DND-41 (cell line): ENCODE results near the gene EVL.

ENCODE experiments used
- ATAC-seq: fragments of 200-7000 bp; cut with Tn5 transposase; 3 replicates; pipeline ENCODE4 v1.9.1; 2021; ENCODE audit warnings: low read depth; ENCODE audit not compliant: insufficient read depth
- DNase-seq: peaks from one replicate; pipeline ENCODE4 v3.0.0-alpha.2; 2020
- H2AFZ ChIP-seq: 2 replicates; pipeline ENCODE4 v1.6.0; 2012; ENCODE audit warnings: low read depth, low read length
- H3K27ac ChIP-seq: 2 replicates; pipeline ENCODE4 v1.5.1; 2012; ENCODE audit warnings: low read length, inconsistent platforms
- H3K27me3 ChIP-seq: fragments of 200-600 bp; sonication (generic); 2 replicates; pipeline ENCODE4 v1.6.0; 2012; ENCODE audit warnings: low read length, mild to moderate bottlenecking, inconsistent platforms; ENCODE audit not compliant: insufficient read depth, poor library complexity
- H3K36me3 ChIP-seq: 2 replicates; pipeline ENCODE4 v1.5.1; 2012; ENCODE audit warnings: low read length, inconsistent platforms; ENCODE audit not compliant: insufficient read depth
- H3K4me1 ChIP-seq: 2 replicates; pipeline ENCODE4 v1.5.1; 2012; ENCODE audit warnings: mild to moderate bottlenecking, low read length; ENCODE audit not compliant: insufficient read depth
- H3K4me2 ChIP-seq: 2 replicates; pipeline ENCODE4 v1.6.0; 2012; ENCODE audit warnings: mild to moderate bottlenecking, moderate library complexity, low read length, inconsistent platforms; ENCODE audit not compliant: insufficient read depth
- H3K4me3 ChIP-seq, 2 experiments: fragments of 200-600 bp in 1 of 2; shearing (Covaris generic) in 1 of 2; 2 replicates each; pipeline ENCODE4 v1.5.1; 2012 to 2016; ENCODE audit warnings: inconsistent platforms in 2 of 2, low read length in 2 of 2, mild to moderate bottlenecking in 2 of 2, low read depth in 1 of 2, moderate library complexity in 1 of 2
- H3K79me2 ChIP-seq: 2 replicates; pipeline ENCODE4 v1.6.0; 2012; ENCODE audit warnings: low read length, inconsistent platforms; ENCODE audit not compliant: insufficient read depth
- H3K9ac ChIP-seq: 2 replicates; pipeline ENCODE4 v1.6.0; 2012; ENCODE audit warnings: low read depth, mild to moderate bottlenecking, inconsistent platforms, low read length, moderate library complexity
- H3K9me3 ChIP-seq: 2 replicates; pipeline ENCODE4 v1.5.1; 2012; ENCODE audit warnings: low read length, moderate library complexity, mild to moderate bottlenecking, inconsistent platforms; ENCODE audit not compliant: insufficient read depth, severe bottlenecking
- H4K20me1 ChIP-seq: 2 replicates; pipeline ENCODE4 v1.6.0; 2012; ENCODE audit warnings: low read length; ENCODE audit not compliant: insufficient read depth
- CTCF ChIP-seq: IDR thresholded peaks from 2 replicates; pipeline ENCODE4 v1.5.1; 2012; ENCODE audit warnings: borderline replicate concordance, low read length, moderate library complexity, mild to moderate bottlenecking; ENCODE audit not compliant: poor library complexity, severe bottlenecking; ENCODE audit errors: extremely low read depth
- EZH2 ChIP-seq: IDR thresholded peaks from 3 replicates; pipeline ENCODE4 v1.6.1; 2012; ENCODE audit warnings: borderline replicate concordance, low read depth, mild to moderate bottlenecking, moderate library complexity, low read length, inconsistent platforms; ENCODE audit not compliant: severe bottlenecking

Gene EVL

GRCh38 chr14:100153560-100153959 lies 88.3 kb downstream of the EVL start:
- Histone ChIP-seq H2AFZ (no peak overlapping the region), H3K4me1 (no peaks in the 10 kb centered on the region), H3K4me2 (no peak overlapping the region), H3K9ac (no peak overlapping the region), H3K9me3 (peaks cover 11% of the 10 kb centered on the region), H3K27ac (no peak overlapping the region), H3K79me2 (no peaks in the 10 kb centered on the region), H3K27me3 (no peaks in the 10 kb centered on the region), H4K20me1 (no peaks in the 10 kb centered on the region), H3K36me3 (no peaks in the 10 kb centered on the region), H3K4me3 (no peak overlapping the region)
- DNase-seq (no peak), ATAC-seq (no peak)
- TF ChIP-seq CTCF (no peak), EZH2 (no peak)

- H3K4me1 ChIP-seq = no peaks in the 10 kb centered on the region
- TF ChIP-seq EZH2 (no peak), CTCF (peak; percentile 82)
- H3K27me3 ChIP-seq = no peaks in the 10 kb centered on the region
- ATAC-seq (0 out of 3 replicates have a peak, but pooled peaks have one; percentile 21), DNase-seq (peak; percentile 49)
- no peaks in the 10 kb centered on the region for H4K20me1 ChIP-seq
- no peak overlapping the region for H3K9ac ChIP-seq
- no peak overlapping the region for H3K27ac ChIP-seq
- no peak overlapping the region for H3K4me3 ChIP-seq
- no peak overlapping the region for H3K4me2 ChIP-seq
- peaks cover 11% of the 10 kb centered on the region for H3K9me3 ChIP-seq
- H3K79me2 ChIP-seq = no peaks in the 10 kb centered on the region
- no peaks in the 10 kb centered on the region for H3K36me3 ChIP-seq
- no peak overlapping the region for H2AFZ ChIP-seq
These were observed 89.9 kb downstream of the EVL start for GRCh38 chr14:100155049-100155621.

- no peak overlapping the region for H3K27ac ChIP-seq
These were observed 90.8 kb downstream of the EVL start for GRCh38 chr14:100155756-100156616.

More at GRCh38 chr14:100155756-100156616, 90.8 kb downstream of the EVL start:
- ATAC-seq (no peak), DNase-seq (no peak)
- Histone ChIP-seq H4K20me1 (no peaks in the 10 kb centered on the region), H3K36me3 (no peaks in the 10 kb centered on the region), H3K79me2 (no peaks in the 10 kb centered on the region), H3K9ac (no peak overlapping the region), H3K27me3 (no peaks in the 10 kb centered on the region), H3K9me3 (peaks cover 11% of the 10 kb centered on the region), H3K4me2 (no peak overlapping the region), H3K4me3 (no peak overlapping the region), H3K4me1 (no peaks in the 10 kb centered on the region), H2AFZ (no peak overlapping the region)
- no peak for TF ChIP-seq EZH2
- TF ChIP-seq CTCF = no peak
